ENCODE data around the gene ELK3.

Gene ELK3

GRCh38 chr12:96211988-96212387, 17.8 kb downstream of the ELK3 start (continued):
- TF ChIP-seq SP3 (tag by site-specific recombination; IDR thresholded peaks at IDR 0.05): no peak
- no peak for TF ChIP-seq ZNF658 (tag by site-specific recombination; IDR thresholded peaks at IDR 0.05)
- TF ChIP-seq ZBTB8A (tag by site-specific recombination; IDR thresholded peaks at IDR 0.05): no peak
- no peak for TF ChIP-seq PRDM6 (tag by site-specific recombination; IDR thresholded peaks at IDR 0.05)

GRCh38 chr12:96212456-96213375, 18.5 kb downstream of the ELK3 start:
- TF ChIP-seq PRDM4 (tag by site-specific recombination; IDR thresholded peaks at IDR 0.05) (no peak), ZNF664 (tag by site-specific recombination; IDR thresholded peaks at IDR 0.05) (peak; percentile 89)
- Histone ChIP-seq H3K36me3 (ENCODE audit: control insufficient read depth in 2 of 2, insufficient read depth in 1 of 2, low read length in 2 of 2) (peaks cover 0 to 4% of the 10 kb centered on the region in 2 experiments; a peak in 1 of 3 replicates), H3K27ac (ENCODE audit: extremely low read depth, low read depth, low read length) (no peak overlapping the region), H3K4me1 (ENCODE audit: control insufficient read depth, insufficient read depth, low read length) (no peaks in the 10 kb centered on the region), H3K9me3 (ENCODE audit: control insufficient read depth, insufficient read depth, low read depth, low read length) (no peaks in the 10 kb centered on the region), H3K4me3 (ENCODE audit: low read depth, low read length) (no peak overlapping the region)
- ChIA-PET POLR2A (no interaction called here), CTCF (interaction anchor here (0.7 to 2.5 kb wide), 12 partner anchors 13 to 304 kb away, joined by 3 to 12 read pairs (median 4); no protein-coding TSS in a partner anchor)

- Histone ChIP-seq H3K9me3 (ENCODE audit: control insufficient read depth, insufficient read depth, low read depth, low read length) (no peaks in the 10 kb centered on the region), H3K4me1 (ENCODE audit: control insufficient read depth, insufficient read depth, low read length) (no peaks in the 10 kb centered on the region), H3K4me3 (ENCODE audit: low read depth, low read length) (no peak overlapping the region), H3K27ac (ENCODE audit: extremely low read depth, low read depth, low read length) (no peak overlapping the region), H3K36me3 (ENCODE audit: control insufficient read depth in 2 of 2, insufficient read depth in 1 of 2, low read length in 2 of 2) (peaks cover 0 to 4% of the 10 kb centered on the region in 2 experiments; a peak in 1 of 3 replicates)
- POLR2A ChIA-PET: interaction anchor here (0.7 kb wide), 1 partner anchor 301 kb away, joined by 3 read pairs; no protein-coding TSS in a partner anchor
- CTCF ChIA-PET: interaction anchor here (0.6 to 3.0 kb wide), 10 partner anchors 9 to 304 kb away, joined by 3 to 57 read pairs (median 4); no protein-coding TSS in a partner anchor
- TF ChIP-seq ZNF626 (tag by site-specific recombination; IDR thresholded peaks at IDR 0.05) (no peak), ZNF670 (tag by site-specific recombination; IDR thresholded peaks at IDR 0.05; ENCODE audit: low read depth) (no peak), ZNF148 (tag by site-specific recombination; IDR thresholded peaks at IDR 0.05; ENCODE audit: borderline replicate concordance) (no peak), ZNF416 (tag by site-specific recombination; IDR thresholded peaks at IDR 0.05) (no peak), ZNF211 (tag by site-specific recombination; IDR thresholded peaks at IDR 0.05; ENCODE audit: low read depth) (no peak), ZNF112 (tag by site-specific recombination; IDR thresholded peaks at IDR 0.05) (no peak), ZNF24 (tag by site-specific recombination; IDR thresholded peaks at IDR 0.05) (no peak), REPIN1 (tag by site-specific recombination; IDR thresholded peaks at IDR 0.05; ENCODE audit: low read depth) (no peak), ZIC2 (tag by site-specific recombination; IDR thresholded peaks at IDR 0.05) (no peak), MZF1 (tag by site-specific recombination; IDR thresholded peaks at IDR 0.05; ENCODE audit: borderline replicate concordance) (no peak), SP7 (tag by site-specific recombination; IDR thresholded peaks at IDR 0.05) (no peak)
Measured at GRCh38 chr12:96213869-96214268, 19.7 kb downstream of the ELK3 start.

Measured in HEK293 (cell line).